ENCODE data around the gene IFITM1. TPM values are rescaled to one million over a fixed set of nuclear protein-coding genes. Genes with fewer than 3 reads are reported as not detected.

The IFITM1 gene
- total RNA-seq, 1 donor from 2014 or later, result 21.2 TPM

- DNase-seq (no peak), ATAC-seq (ENCODE audit: low read depth) (no peak)
- no peak for TF ChIP-seq CTCF (IDR thresholded peaks at IDR 0.05)
- Mint-ChIP-seq H3K4me1 (peaks cover 31% of the 10 kb centered on the region), H3K4me3 (no peak overlapping the region), H3K36me3 (ENCODE audit: low read depth) (no peaks in the 10 kb centered on the region), H3K9me3 (no peaks in the 10 kb centered on the region), H3K27me3 (peaks cover 30% of the 10 kb centered on the region), H3K27ac (no peak overlapping the region)
- ChIA-PET POLR2A (interaction anchor here (1.2 to 6.5 kb wide), 2 partner anchors 16 to 46 kb away, joined by 7 to 74 read pairs; partner anchors contain the start of gene PSMD13), CTCF (interaction anchor here (1.1 kb wide), 1 partner anchor 25 kb away, joined by 3 read pairs; no protein-coding TSS in a partner anchor)
- intact Hi-C loops (cut with micrococcal nuclease), result no loop called here
These were observed 31.0 kb upstream of the IFITM1 start for GRCh38 chr11:282630-283360.

GRCh38 chr11:283405-284104, 30.3 kb upstream of the IFITM1 start:
- Mint-ChIP-seq H3K27me3 (peaks cover 30% of the 10 kb centered on the region), H3K27ac (no peak overlapping the region), H3K4me3 (no peak overlapping the region), H3K36me3 (ENCODE audit: low read depth) (peaks cover 1% of the 10 kb centered on the region), H3K9me3 (no peaks in the 10 kb centered on the region), H3K4me1 (peaks cover 37% of the 10 kb centered on the region)
- no peak for ATAC-seq (ENCODE audit: low read depth)
- TF ChIP-seq CTCF (IDR thresholded peaks at IDR 0.05), result no peak
- no peak for DNase-seq
- CTCF ChIA-PET, result no interaction called here
- intact Hi-C loops (cut with micrococcal nuclease), result no loop called here
- POLR2A ChIA-PET, result interaction anchor here (1.0 to 6.5 kb wide), 4 partner anchors 9 to 47 kb away, joined by 3 to 74 read pairs (median 6); partner anchors contain the start of gene PSMD13

GRCh38 chr11:284105-285020, 29.5 kb upstream of the IFITM1 start:
- Mint-ChIP-seq H3K4me3 (no peak overlapping the region), H3K27me3 (peaks cover 30% of the 10 kb centered on the region), H3K4me1 (peaks cover 35% of the 10 kb centered on the region), H3K27ac (no peak overlapping the region), H3K36me3 (ENCODE audit: low read depth) (peaks cover 1% of the 10 kb centered on the region), H3K9me3 (no peaks in the 10 kb centered on the region)
- no peak for DNase-seq
- no peak for TF ChIP-seq CTCF (IDR thresholded peaks at IDR 0.05)
- ATAC-seq (ENCODE audit: low read depth), result no peak
- CTCF ChIA-PET, result no interaction called here
- intact Hi-C loops (cut with micrococcal nuclease), result loop anchor here (5.0 kb wide), 1 partner anchor 47 kb away; the partner anchor contains the start of genes PSMD13 and SIRT3
- POLR2A ChIA-PET, result interaction anchor here (1.0 to 6.5 kb wide), 3 partner anchors 10 to 34 kb away, joined by 3 to 74 read pairs (median 5); no protein-coding TSS in a partner anchor

- ATAC-seq (ENCODE audit: low read depth) (no peak), DNase-seq (no peak)
- intact Hi-C loops (cut with micrococcal nuclease), result loop anchor here (5.0 kb wide), 1 partner anchor 48 kb away; the partner anchor contains the start of genes PSMD13 and SIRT3
- CTCF ChIA-PET, result no interaction called here
- peaks cover 1% of the 10 kb centered on the region for H3K36me3 Mint-ChIP-seq (ENCODE audit: low read depth)
- no peaks in the 10 kb centered on the region for H3K9me3 Mint-ChIP-seq
- H3K4me1 Mint-ChIP-seq, result peaks cover 38% of the 10 kb centered on the region
- peaks cover 30% of the 10 kb centered on the region for H3K27me3 Mint-ChIP-seq
- H3K27ac Mint-ChIP-seq, result no peak overlapping the region
- POLR2A ChIA-PET, result interaction anchor here (0.7 to 6.5 kb wide), 3 partner anchors 11 to 67 kb away, joined by 5 to 74 read pairs (median 7); no protein-coding TSS in a partner anchor
- no peak overlapping the region for H3K4me3 Mint-ChIP-seq
- no peak for TF ChIP-seq CTCF (IDR thresholded peaks at IDR 0.05)
These were observed 28.6 kb upstream of the IFITM1 start for GRCh38 chr11:285021-285893.

Data from activated B cell treated with CpG ODN at 0.5 μM for 24 hours (primary cell).